IMR-90 (cell line): ENCODE measurements around the gene POU4F2. TPM values are rescaled to one million over a fixed set of nuclear protein-coding genes. Genes with fewer than 3 reads are reported as not detected.

Experiments
- ATAC-seq: fragments of 200-7000 bp; cut with Tn5 transposase; 2 replicates; pipeline ENCODE4 v1.9.1; 2020; ENCODE audit warnings: low read depth, mild to moderate bottlenecking, moderate library complexity
- Bru-seq: library from RNA; stranded (reverse); fragments of 400-500 nt; gene quantifications from one replicate; lab custom pipeline; 2021; lab: Mats Ljungman, UMichigan
- BruChase-seq, 2 experiments: library from RNA; stranded (reverse); fragments of 400-500 nt; gene quantifications; one replicate each; lab custom pipeline; 2021; lab: Mats Ljungman, UMichigan
- BruUV-seq: library from RNA; stranded (reverse); fragments of 400-500 nt; replicated peaks from 2 replicates; lab custom pipeline; 2021; lab: Mats Ljungman, UMichigan
- CTCF ChIA-PET: fragments of 300-600 bp; formaldehyde crosslinking; extraction: SDS; loops from one replicate; lab custom pipeline; 2021; ENCODE audit warnings: antibody characterized with exemption; lab: Yijun Ruan, JAX
- POLR2A ChIA-PET: fragments of 300-600 bp; sonication (Branson Sonifier 250); formaldehyde crosslinking; loops from one replicate; lab custom pipeline; 2022; ENCODE audit warnings: antibody characterized with exemption; ENCODE audit not compliant: unreplicated experiment; lab: Charles Lee
- DNase-seq: peaks from one replicate; pipeline ENCODE4 v3.0.0; 2013
- H2AFZ ChIP-seq: replicated peaks from 2 replicates; pipeline ENCODE3; 2013; ENCODE audit warnings: low read length, mild to moderate bottlenecking; ENCODE audit not compliant: poor library complexity
- H2AK5ac ChIP-seq: 2 replicates; pipeline ENCODE4 v1.6.1; 2013; ENCODE audit warnings: low read depth, low read length, inconsistent platforms
- H2AK9ac ChIP-seq: replicated peaks from 2 replicates; pipeline ENCODE3; 2013; ENCODE audit warnings: mild to moderate bottlenecking, low read depth, low read length, moderate library complexity; ENCODE audit not compliant: poor library complexity
- H2BK120ac ChIP-seq: 2 replicates; pipeline ENCODE4 v1.6.1; 2013; ENCODE audit warnings: low read depth, low read length, inconsistent platforms
- H2BK15ac ChIP-seq: 3 replicates; pipeline ENCODE4 v1.6.1; 2013; ENCODE audit warnings: low read depth, low read length, inconsistent platforms
- H2BK20ac ChIP-seq: 2 replicates; pipeline ENCODE4 v1.6.1; 2013; ENCODE audit warnings: low read depth, mild to moderate bottlenecking, inconsistent platforms, low read length, moderate library complexity
- H2BK5ac ChIP-seq: 2 replicates; pipeline ENCODE4 v1.6.1; 2013; ENCODE audit warnings: mild to moderate bottlenecking, low read depth, low read length, inconsistent platforms; ENCODE audit not compliant: poor library complexity, severe bottlenecking
- H3K14ac ChIP-seq: replicated peaks from 2 replicates; pipeline ENCODE4 v1.6.1; 2013; ENCODE audit warnings: low read depth, low read length, inconsistent platforms
- H3K18ac ChIP-seq: 2 replicates; pipeline ENCODE4 v1.6.1; 2013; ENCODE audit warnings: low read depth, low read length, control low read depth
- H3K23ac ChIP-seq: 2 replicates; pipeline ENCODE4 v1.6.1; 2013; ENCODE audit warnings: low read depth, low read length, inconsistent platforms
- H3K27ac ChIP-seq: 2 replicates; pipeline ENCODE4 v1.5.1; 2013; ENCODE audit warnings: mild to moderate bottlenecking, control low read depth, low read length; ENCODE audit not compliant: insufficient read depth
- H3K27me3 ChIP-seq: 2 replicates; pipeline ENCODE4 v1.6.1; 2013; ENCODE audit warnings: low read length; ENCODE audit not compliant: control insufficient read depth, insufficient read depth
- H3K36me3 ChIP-seq: 2 replicates; pipeline ENCODE4 v1.6.1; 2013; ENCODE audit warnings: low read length, mixed read lengths; ENCODE audit not compliant: control insufficient read depth, insufficient read depth
- H3K4ac ChIP-seq: 2 replicates; pipeline ENCODE4 v1.6.1; 2013; ENCODE audit warnings: low read depth, low read length, inconsistent platforms
- H3K4me1 ChIP-seq: 2 replicates; pipeline ENCODE4 v1.6.1; 2013; ENCODE audit warnings: low read length, mixed read lengths; ENCODE audit not compliant: control insufficient read depth, insufficient read depth
- H3K4me2 ChIP-seq: 2 replicates; pipeline ENCODE4 v1.6.1; 2013; ENCODE audit warnings: low read depth, mild to moderate bottlenecking, control low read depth, low read length, moderate library complexity
- H3K4me3 ChIP-seq: 2 replicates; pipeline ENCODE4 v1.5.1; 2013; ENCODE audit warnings: low read depth, mild to moderate bottlenecking, control low read depth, low read length, moderate library complexity; ENCODE audit not compliant: insufficient read depth
- H3K56ac ChIP-seq: 2 replicates; pipeline ENCODE4 v1.6.1; 2013; ENCODE audit warnings: low read length, inconsistent platforms; ENCODE audit not compliant: insufficient read depth; ENCODE audit errors: extremely low read depth
- H3K79me1 ChIP-seq, 2 experiments: 2 replicates each; pipeline ENCODE4 v1.6.1; 2013; ENCODE audit warnings: low read length in 2 of 2, inconsistent platforms in 1 of 2, low read depth in 1 of 2
- H3K9ac ChIP-seq: 2 replicates; pipeline ENCODE4 v1.6.1; 2013; ENCODE audit warnings: low read depth, low read length, control low read depth
- H3K9me1 ChIP-seq: 2 replicates; pipeline ENCODE4 v1.6.1; 2013; ENCODE audit warnings: low read length, inconsistent platforms; ENCODE audit not compliant: insufficient read depth
- H3K9me3 ChIP-seq: 2 replicates; pipeline ENCODE4 v1.6.1; 2013; ENCODE audit warnings: low read length; ENCODE audit not compliant: control insufficient read depth, insufficient read depth
- H4K20me1 ChIP-seq: 2 replicates; pipeline ENCODE4 v1.6.1; 2013; ENCODE audit warnings: low read length, inconsistent platforms; ENCODE audit not compliant: insufficient read depth
- H4K5ac ChIP-seq: 2 replicates; pipeline ENCODE4 v1.6.1; 2013; ENCODE audit warnings: mild to moderate bottlenecking, low read depth, low read length, control low read depth
- H4K8ac ChIP-seq, 2 experiments: 2 replicates each; pipeline ENCODE4 v1.6.1; 2013; ENCODE audit warnings: low read depth in 2 of 2, low read length in 2 of 2, control low read depth in 1 of 2, inconsistent platforms in 1 of 2
- H4K91ac ChIP-seq: 2 replicates; pipeline ENCODE4 v1.6.1; 2013; ENCODE audit warnings: low read depth, low read length, inconsistent platforms; ENCODE audit not compliant: insufficient read depth
- MXI1 ChIP-seq: IDR thresholded peaks from 2 replicates; pipeline ENCODE4 v1.6.1; 2012; ENCODE audit warnings: low read depth, mild to moderate bottlenecking, low read length, moderate library complexity, borderline replicate concordance
- WGBS, 2 experiments: methylation state at CpG; one replicate each; pipeline versions ENCODE4 v1.1.5 to v1.1.7; 2013; ENCODE audit warnings: missing lambda C conversion rate in 2 of 2; ENCODE audit not compliant: insufficient read length in 1 of 2; ENCODE audit errors: extremely low coverage in 2 of 2; 5-methylcytosine and 5-hydroxymethylcytosine counted together
- dilution Hi-C: fragments of 300-500 bp; cut with HindIII; formaldehyde crosslinking; loops from one replicate; pipeline ENCODE4 v1.14.3; 2018; ENCODE audit warnings: low sequenced_read_pairs; ENCODE audit not compliant: unreplicated experiment
- in situ Hi-C: fragments of 300-500 bp; cut with MboI; formaldehyde crosslinking; loops from 3 replicates; pipeline ENCODE4 v1.14.3; 2019; ENCODE audit warnings: low sequenced_read_pairs, inconsistent platforms, mixed read lengths
- intact Hi-C: fragments of 100-400 bp; cut with micrococcal nuclease; formaldehyde crosslinking; loops from 2 replicates; pipeline ENCODE4 v1.10.0; 2022
- long read RNA-seq: library from polyadenylated mRNA; unstranded; transcript quantifications from one replicate; pipeline ENCODE4 v2.0.0, GENCODE V29; 2021; ENCODE audit not compliant: unreplicated experiment
- polyA plus RNA-seq, 3 experiments: library from polyadenylated mRNA; depleted of rRNA; stranded (reverse); fragments of >200 nt; gene quantifications; 2 replicates each; pipeline ENCODE4 v1.2.3, GENCODE V29; 2012; ENCODE audit warnings: low replicate concordance in 1 of 3
- total RNA-seq: library from RNA; depleted of rRNA; stranded (reverse); fragments of >200 nt; gene quantifications from 2 replicates; pipeline ENCODE4 v1.2.3, GENCODE V29; 2012; rRNA removed

Gene POU4F2, protein sequence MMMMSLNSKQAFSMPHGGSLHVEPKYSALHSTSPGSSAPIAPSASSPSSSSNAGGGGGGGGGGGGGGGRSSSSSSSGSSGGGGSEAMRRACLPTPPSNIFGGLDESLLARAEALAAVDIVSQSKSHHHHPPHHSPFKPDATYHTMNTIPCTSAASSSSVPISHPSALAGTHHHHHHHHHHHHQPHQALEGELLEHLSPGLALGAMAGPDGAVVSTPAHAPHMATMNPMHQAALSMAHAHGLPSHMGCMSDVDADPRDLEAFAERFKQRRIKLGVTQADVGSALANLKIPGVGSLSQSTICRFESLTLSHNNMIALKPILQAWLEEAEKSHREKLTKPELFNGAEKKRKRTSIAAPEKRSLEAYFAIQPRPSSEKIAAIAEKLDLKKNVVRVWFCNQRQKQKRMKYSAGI
- total RNA-seq, result not detected in 2 replicates
- polyA plus RNA-seq (2012; rRNA removed), result not detected in 2 replicates
- not detected in 2 replicates for polyA plus RNA-seq (2012; cell fraction: cytosol; rRNA removed)
- not detected in 2 replicates for polyA plus RNA-seq (2012; cell fraction: nucleus; rRNA removed; ENCODE audit: low replicate concordance)
- Bru-seq, nascent RNA, result not detected
- BruChase-seq, experiment 1, labeled RNA remaining after a 6-hour chase, result not detected
- BruChase-seq, experiment 2, labeled RNA remaining after a 2-hour chase, result not detected
- long read RNA-seq, result 0 reads

DNA sequence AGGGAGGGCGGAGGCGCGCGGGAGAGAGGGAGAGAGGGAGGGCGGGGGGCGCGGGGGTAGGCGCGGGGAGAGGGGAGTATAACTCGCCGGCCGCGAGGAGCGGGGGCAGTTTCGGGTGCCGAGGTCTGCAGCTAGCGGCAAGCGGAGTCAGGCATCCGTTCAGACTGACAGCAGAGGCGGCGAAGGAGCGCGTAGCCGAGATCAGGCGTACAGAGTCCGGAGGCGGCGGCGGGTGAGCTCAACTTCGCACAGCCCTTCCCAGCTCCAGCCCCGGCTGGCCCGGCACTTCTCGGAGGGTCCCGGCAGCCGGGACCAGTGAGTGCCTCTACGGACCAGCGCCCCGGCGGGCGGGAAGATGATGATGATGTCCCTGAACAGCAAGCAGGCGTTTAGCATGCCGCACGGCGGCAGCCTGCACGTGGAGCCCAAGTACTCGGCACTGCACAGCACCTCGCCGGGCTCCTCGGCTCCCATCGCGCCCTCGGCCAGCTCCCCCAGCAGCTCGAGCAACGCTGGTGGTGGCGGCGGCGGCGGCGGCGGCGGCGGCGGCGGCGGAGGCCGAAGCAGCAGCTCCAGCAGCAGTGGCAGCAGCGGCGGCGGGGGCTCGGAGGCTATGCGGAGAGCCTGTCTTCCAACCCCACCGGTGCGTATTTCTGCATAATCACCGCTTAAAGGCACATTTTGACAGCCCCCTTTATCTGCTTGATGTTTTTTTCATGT, at the start of gene POU4F2:
POU4F2 (plus strand) TSS at position 108 of the 720 bp plus-strand sequence; CDS start at position 356, 248 bp downstream.
- H3K27me3 ChIP-seq, result peaks cover 46% of the 10 kb centered on the region
- H3K4me2 ChIP-seq, result peak within 1 kb of the TSS; percentile 44; the same call in 1 of the 2 replicates
- in situ Hi-C loops, result no loop called here

More for the DNA sequence above, at the start of gene POU4F2:
- no peak within 1 kb of the TSS for H4K91ac ChIP-seq
- ATAC-seq, result peak; percentile 62
- peaks cover 7% of the 10 kb centered on the region for H3K9me3 ChIP-seq
- no peak within 1 kb of the TSS; the same call in 1 of the 2 replicates for H3K4me3 ChIP-seq
- no peak within 1 kb of the TSS for H3K23ac ChIP-seq
- no peak within 1 kb of the TSS for H4K5ac ChIP-seq
- no peak within 1 kb of the TSS for H2BK5ac ChIP-seq
- no peaks in the 10 kb centered on the region for H3K36me3 ChIP-seq
- CTCF ChIA-PET, result no interaction called here
- intact Hi-C loops (loop anchor here (5.0 kb wide), 2 partner anchors 117 to 458 kb away; partner anchors contain the start of gene SLC10A7), dilution Hi-C loops (no loop called here)
- no peak within 1 kb of the TSS for H2AK5ac ChIP-seq
- no peak within 1 kb of the TSS for H4K8ac ChIP-seq
- no peaks in the 10 kb centered on the region for H3K4me1 ChIP-seq
- H2BK20ac ChIP-seq, result no peak within 1 kb of the TSS
- no peak within 1 kb of the TSS for H3K27ac ChIP-seq
- DNase-seq, result no peak
- no peaks in the 10 kb centered on the region for H3K79me1 ChIP-seq
- no peak within 1 kb of the TSS for H2AK9ac ChIP-seq
- POLR2A ChIA-PET, result interaction anchor here (0.6 kb wide), 1 partner anchor 1165 kb away, joined by 3 read pairs; no protein-coding TSS in a partner anchor
- H3K18ac ChIP-seq, result no peak within 1 kb of the TSS
- BruUV-seq, result no TSS peak
- H3K14ac ChIP-seq, result no peak within 1 kb of the TSS
- H2BK15ac ChIP-seq, result no peak within 1 kb of the TSS
- H2BK120ac ChIP-seq, result no peak within 1 kb of the TSS
- no peak within 1 kb of the TSS for H3K9ac ChIP-seq
- H3K4ac ChIP-seq, result no peak within 1 kb of the TSS
- H2AFZ ChIP-seq, result peak within 1 kb of the TSS; percentile 58
- no peaks in the 10 kb centered on the region for H3K9me1 ChIP-seq
- no peak within 1 kb of the TSS for H3K56ac ChIP-seq
- no peaks in the 10 kb centered on the region for H4K20me1 ChIP-seq
- 1% methylated on average over 32 of the region's 74 CpGs; no CpG with 5 or more reads in 1 of the 2 experiments for WGBS, 2 experiments
- no peak for TF ChIP-seq MXI1
